KOPT-K1 (cell line): Measurements from ENCODE around the gene RERGL.

Experiments
- H3K27ac ChIP-seq: fragments of 200-600 bp; sonication (generic); 2 replicates; pipeline ENCODE4 v1.5.1; 2016; ENCODE audit warnings: antibody characterized with exemption, mild to moderate bottlenecking, low read depth, low read length; ENCODE audit not compliant: poor library complexity, severe bottlenecking
- H3K36me3 ChIP-seq: fragments of 200-600 bp; sonication (generic); 2 replicates; pipeline ENCODE4 v1.5.1; 2017; ENCODE audit warnings: antibody characterized with exemption, mild to moderate bottlenecking, low read length, moderate library complexity; ENCODE audit not compliant: insufficient read depth
- H3K9me3 ChIP-seq: fragments of 200-600 bp; sonication (generic); 2 replicates; pipeline ENCODE4 v1.5.1; 2017; ENCODE audit warnings: antibody characterized with exemption, low read length, mild to moderate bottlenecking; ENCODE audit not compliant: insufficient read depth, poor library complexity, severe bottlenecking

The RERGL gene

GRCh38 chr12:18090093-18090492 is at the start of gene RERGL:
Gene RERGL, minus strand, starts transcription at chr12:18090193. Its CDS starts 53 bp downstream, at chr12:18090140.
- H3K9me3 ChIP-seq = no peaks in the 10 kb centered on the region
- no peaks in the 10 kb centered on the region for H3K36me3 ChIP-seq
- no peak within 1 kb of the TSS for H3K27ac ChIP-seq

GRCh38 chr12:18139254-18139653 is 49.3 kb upstream of the RERGL start:
- Histone ChIP-seq H3K27ac (no peak overlapping the region), H3K9me3 (no peaks in the 10 kb centered on the region), H3K36me3 (no peaks in the 10 kb centered on the region)

- H3K27ac ChIP-seq = no peak overlapping the region
- no peaks in the 10 kb centered on the region for H3K36me3 ChIP-seq
- H3K9me3 ChIP-seq = no peaks in the 10 kb centered on the region
Measured at GRCh38 chr12:18135509-18135908, 45.5 kb upstream of the RERGL start.

GRCh38 chr12:18135086-18135485 is 45.1 kb upstream of the RERGL start:
- no peak overlapping the region for H3K27ac ChIP-seq
- no peaks in the 10 kb centered on the region for H3K36me3 ChIP-seq
- no peaks in the 10 kb centered on the region for H3K9me3 ChIP-seq

GRCh38 chr12:18130851-18131250 is 40.9 kb upstream of the RERGL start:
- H3K27ac ChIP-seq = no peak overlapping the region
- H3K9me3 ChIP-seq = peaks cover 13% of the 10 kb centered on the region
- H3K36me3 ChIP-seq = no peaks in the 10 kb centered on the region

- H3K9me3 ChIP-seq = peaks cover 13% of the 10 kb centered on the region
- H3K27ac ChIP-seq = no peak overlapping the region
- H3K36me3 ChIP-seq = no peaks in the 10 kb centered on the region
Measured at GRCh38 chr12:18123707-18124106, 33.7 kb upstream of the RERGL start.

- Histone ChIP-seq H3K36me3 (no peaks in the 10 kb centered on the region), H3K27ac (no peak overlapping the region), H3K9me3 (no peaks in the 10 kb centered on the region)
Measured at GRCh38 chr12:18120899-18121298, 30.9 kb upstream of the RERGL start.

GRCh38 chr12:18108611-18109010 is 18.6 kb upstream of the RERGL start:
- Histone ChIP-seq H3K27ac (no peak overlapping the region), H3K9me3 (no peaks in the 10 kb centered on the region), H3K36me3 (no peaks in the 10 kb centered on the region)

GRCh38 chr12:18103624-18104023 is 13.6 kb upstream of the RERGL start:
- Histone ChIP-seq H3K36me3 (no peaks in the 10 kb centered on the region), H3K27ac (no peak overlapping the region), H3K9me3 (no peaks in the 10 kb centered on the region)

GRCh38 chr12:18101043-18101442 is 11.1 kb upstream of the RERGL start:
- Histone ChIP-seq H3K36me3 (no peaks in the 10 kb centered on the region), H3K9me3 (peaks cover 8% of the 10 kb centered on the region), H3K27ac (no peak overlapping the region)

- Histone ChIP-seq H3K27ac (no peak overlapping the region), H3K9me3 (no peaks in the 10 kb centered on the region), H3K36me3 (no peaks in the 10 kb centered on the region)
Measured at GRCh38 chr12:18084080-18084479, 5.9 kb downstream of the RERGL start.

- Histone ChIP-seq H3K9me3 (no peaks in the 10 kb centered on the region), H3K27ac (no peak overlapping the region), H3K36me3 (no peaks in the 10 kb centered on the region)
Measured at GRCh38 chr12:18079541-18080246, 10.3 kb downstream of the RERGL start.

GRCh38 chr12:18074001-18074400 is 16.0 kb downstream of the RERGL start:
- Histone ChIP-seq H3K9me3 (no peaks in the 10 kb centered on the region), H3K36me3 (no peaks in the 10 kb centered on the region), H3K27ac (no peak overlapping the region)

- H3K36me3 ChIP-seq = no peaks in the 10 kb centered on the region
- H3K27ac ChIP-seq = no peak overlapping the region
- no peaks in the 10 kb centered on the region for H3K9me3 ChIP-seq
Measured at GRCh38 chr12:18072723-18073122, 17.3 kb downstream of the RERGL start.

- H3K9me3 ChIP-seq = no peaks in the 10 kb centered on the region
- H3K27ac ChIP-seq = no peak overlapping the region
- H3K36me3 ChIP-seq = no peaks in the 10 kb centered on the region
Measured at GRCh38 chr12:18071336-18071735, 18.7 kb downstream of the RERGL start.

GRCh38 chr12:18068355-18068754 is 21.6 kb downstream of the RERGL start:
- H3K9me3 ChIP-seq = no peaks in the 10 kb centered on the region
- no peaks in the 10 kb centered on the region for H3K36me3 ChIP-seq
- no peak overlapping the region for H3K27ac ChIP-seq
